Measurements from ENCODE around the gene WASL. TPM values are rescaled to one million over a fixed set of nuclear protein-coding genes. Genes with fewer than 3 reads are reported as not detected.

Gene WASL
- total RNA-seq, 1 donor from 2014 or later, result 33.7 TPM

DNA sequence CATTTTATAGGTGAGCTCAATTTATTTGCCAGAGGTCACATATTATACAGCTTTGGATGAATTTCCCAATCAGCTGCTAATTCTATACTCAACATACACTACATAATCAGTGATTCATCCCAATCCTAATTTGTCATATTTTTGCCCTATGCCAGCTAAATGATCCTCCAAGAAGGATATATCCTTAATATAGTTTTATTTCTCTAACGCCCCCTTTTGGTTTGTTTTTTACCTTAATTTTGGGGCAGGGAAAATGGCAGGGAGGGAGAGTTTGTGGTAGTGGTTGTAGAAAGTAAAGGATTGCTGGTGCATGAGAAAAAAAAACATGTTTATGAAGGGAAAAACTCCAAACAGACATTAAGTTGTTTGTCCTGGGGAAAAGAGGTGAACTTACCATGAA is 31.9 kb downstream of the WASL start:
- H3K36me3 Mint-ChIP-seq (ENCODE audit: low read depth, unreplicated experiment), result peaks cover 6% of the 10 kb centered on the region
- H3K4me1 Mint-ChIP-seq (ENCODE audit: unreplicated experiment), result peaks cover 8% of the 10 kb centered on the region
- DNase-seq (ENCODE audit: low spot score), result no peak
- no peaks in the 10 kb centered on the region for H3K27me3 Mint-ChIP-seq (ENCODE audit: unreplicated experiment)
- TF ChIP-seq, protein P1, sequence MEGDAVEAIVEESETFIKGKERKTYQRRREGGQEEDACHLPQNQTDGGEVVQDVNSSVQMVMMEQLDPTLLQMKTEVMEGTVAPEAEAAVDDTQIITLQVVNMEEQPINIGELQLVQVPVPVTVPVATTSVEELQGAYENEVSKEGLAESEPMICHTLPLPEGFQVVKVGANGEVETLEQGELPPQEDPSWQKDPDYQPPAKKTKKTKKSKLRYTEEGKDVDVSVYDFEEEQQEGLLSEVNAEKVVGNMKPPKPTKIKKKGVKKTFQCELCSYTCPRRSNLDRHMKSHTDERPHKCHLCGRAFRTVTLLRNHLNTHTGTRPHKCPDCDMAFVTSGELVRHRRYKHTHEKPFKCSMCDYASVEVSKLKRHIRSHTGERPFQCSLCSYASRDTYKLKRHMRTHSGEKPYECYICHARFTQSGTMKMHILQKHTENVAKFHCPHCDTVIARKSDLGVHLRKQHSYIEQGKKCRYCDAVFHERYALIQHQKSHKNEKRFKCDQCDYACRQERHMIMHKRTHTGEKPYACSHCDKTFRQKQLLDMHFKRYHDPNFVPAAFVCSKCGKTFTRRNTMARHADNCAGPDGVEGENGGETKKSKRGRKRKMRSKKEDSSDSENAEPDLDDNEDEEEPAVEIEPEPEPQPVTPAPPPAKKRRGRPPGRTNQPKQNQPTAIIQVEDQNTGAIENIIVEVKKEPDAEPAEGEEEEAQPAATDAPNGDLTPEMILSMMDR (IDR thresholded peaks at IDR 0.05; ENCODE audit: unreplicated experiment), result no peak
- no peaks in the 10 kb centered on the region for H3K9me3 Mint-ChIP-seq (ENCODE audit: unreplicated experiment)
- no peak overlapping the region for H3K27ac Mint-ChIP-seq (ENCODE audit: unreplicated experiment)
- H3K4me3 Mint-ChIP-seq (ENCODE audit: unreplicated experiment), result no peak overlapping the region

DNA sequence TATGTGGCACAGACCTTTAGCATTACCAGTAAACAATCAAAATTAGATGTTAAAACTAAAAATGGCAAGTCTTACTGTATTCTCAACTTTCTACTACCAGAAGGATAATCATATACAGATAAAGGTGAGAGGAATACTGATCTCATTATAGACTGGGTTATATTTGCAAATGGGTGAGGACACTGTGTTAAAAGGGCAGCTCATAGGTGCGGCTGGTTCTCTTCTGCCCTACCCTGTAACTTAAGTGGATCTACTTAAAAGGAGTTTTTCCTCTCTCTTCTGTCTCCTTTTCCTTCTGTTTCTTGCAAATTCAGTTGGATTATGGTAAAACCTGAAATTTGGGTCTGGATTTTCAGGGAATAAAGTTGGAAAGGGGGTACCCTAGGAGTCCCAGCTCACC is 33.0 kb downstream of the WASL start:
- H3K9me3 Mint-ChIP-seq (ENCODE audit: unreplicated experiment), result no peaks in the 10 kb centered on the region
- no peak overlapping the region for H3K27ac Mint-ChIP-seq (ENCODE audit: unreplicated experiment)
- TF ChIP-seq, protein P1 (IDR thresholded peaks at IDR 0.05; ENCODE audit: unreplicated experiment), result no peak
- H3K36me3 Mint-ChIP-seq (ENCODE audit: low read depth, unreplicated experiment), result peaks cover 6% of the 10 kb centered on the region
- DNase-seq (ENCODE audit: low spot score), result no peak
- peaks cover 8% of the 10 kb centered on the region for H3K4me1 Mint-ChIP-seq (ENCODE audit: unreplicated experiment)
- H3K4me3 Mint-ChIP-seq (ENCODE audit: unreplicated experiment), result no peak overlapping the region
- no peaks in the 10 kb centered on the region for H3K27me3 Mint-ChIP-seq (ENCODE audit: unreplicated experiment)

DNA sequence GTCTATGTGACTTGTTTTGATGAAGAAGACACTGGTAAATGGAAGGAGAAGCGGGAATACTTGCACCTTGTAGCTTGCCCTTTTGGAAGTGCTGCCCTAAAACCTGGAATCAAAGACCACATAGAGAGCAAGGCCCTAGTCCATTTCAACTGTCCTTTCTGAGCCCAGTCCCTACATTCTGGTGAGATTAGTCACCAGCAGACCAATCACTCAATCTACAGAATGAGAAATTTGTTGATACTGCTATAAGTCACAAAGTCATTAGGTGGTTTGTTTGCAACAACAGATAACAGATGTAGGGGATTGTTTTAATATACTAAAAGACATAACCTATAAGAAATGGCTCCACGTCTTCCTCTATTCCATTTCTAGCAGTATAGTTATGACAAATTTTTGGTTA is 33.6 kb downstream of the WASL start:
- Mint-ChIP-seq H3K4me3 (ENCODE audit: unreplicated experiment) (no peak overlapping the region), H3K9me3 (ENCODE audit: unreplicated experiment) (no peaks in the 10 kb centered on the region), H3K4me1 (ENCODE audit: unreplicated experiment) (peaks cover 13% of the 10 kb centered on the region), H3K27ac (ENCODE audit: unreplicated experiment) (no peak overlapping the region), H3K27me3 (ENCODE audit: unreplicated experiment) (no peaks in the 10 kb centered on the region), H3K36me3 (ENCODE audit: low read depth, unreplicated experiment) (peaks cover 6% of the 10 kb centered on the region)
- TF ChIP-seq, protein P1 (IDR thresholded peaks at IDR 0.05; ENCODE audit: unreplicated experiment), result no peak
- no peak for DNase-seq (ENCODE audit: low spot score)

DNA sequence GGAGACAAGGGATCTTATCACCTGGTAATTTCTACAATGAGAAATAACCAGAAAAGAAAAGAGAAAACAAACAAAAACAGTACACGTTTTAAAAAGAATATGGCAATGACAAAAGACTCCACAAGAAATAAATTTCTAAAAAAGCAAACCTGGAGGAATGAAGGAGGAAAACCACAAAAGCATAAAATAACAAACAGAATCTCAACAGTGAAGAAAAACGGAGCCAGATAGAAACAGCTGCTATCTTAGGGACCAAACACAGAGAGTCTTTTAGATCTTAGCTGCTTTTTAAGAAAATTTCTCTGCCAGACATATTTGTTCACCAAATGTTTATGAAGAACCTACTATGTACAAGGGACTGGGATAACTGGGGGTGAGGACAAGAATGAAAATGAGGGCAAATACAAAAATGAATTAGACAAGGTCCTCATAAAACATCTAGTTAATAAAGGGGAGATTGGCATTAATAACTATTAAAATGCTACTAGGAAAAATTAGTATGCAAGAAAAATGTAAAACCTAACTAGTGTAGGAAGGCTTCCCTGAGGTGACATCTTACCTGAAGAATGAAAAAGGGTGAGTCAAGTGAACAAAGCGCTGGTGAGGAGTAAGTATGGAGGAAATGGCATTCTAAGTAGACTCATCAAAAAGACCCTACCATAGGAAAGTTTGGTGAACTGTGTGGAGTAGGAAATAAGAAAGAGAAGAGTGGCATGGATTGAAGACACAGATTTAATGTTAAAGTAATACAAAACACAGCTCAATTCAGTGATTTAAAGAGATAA is 34.3 kb downstream of the WASL start:
- H3K36me3 Mint-ChIP-seq (ENCODE audit: low read depth, unreplicated experiment), result no peaks in the 10 kb centered on the region
- TF ChIP-seq, protein P1 (IDR thresholded peaks at IDR 0.05; ENCODE audit: unreplicated experiment), result no peak
- DNase-seq (ENCODE audit: low spot score), result no peak
- no peak overlapping the region for H3K4me3 Mint-ChIP-seq (ENCODE audit: unreplicated experiment)
- H3K9me3 Mint-ChIP-seq (ENCODE audit: unreplicated experiment), result no peaks in the 10 kb centered on the region
- peaks cover 13% of the 10 kb centered on the region for H3K4me1 Mint-ChIP-seq (ENCODE audit: unreplicated experiment)
- no peaks in the 10 kb centered on the region for H3K27me3 Mint-ChIP-seq (ENCODE audit: unreplicated experiment)
- H3K27ac Mint-ChIP-seq (ENCODE audit: unreplicated experiment), result no peak overlapping the region

DNA sequence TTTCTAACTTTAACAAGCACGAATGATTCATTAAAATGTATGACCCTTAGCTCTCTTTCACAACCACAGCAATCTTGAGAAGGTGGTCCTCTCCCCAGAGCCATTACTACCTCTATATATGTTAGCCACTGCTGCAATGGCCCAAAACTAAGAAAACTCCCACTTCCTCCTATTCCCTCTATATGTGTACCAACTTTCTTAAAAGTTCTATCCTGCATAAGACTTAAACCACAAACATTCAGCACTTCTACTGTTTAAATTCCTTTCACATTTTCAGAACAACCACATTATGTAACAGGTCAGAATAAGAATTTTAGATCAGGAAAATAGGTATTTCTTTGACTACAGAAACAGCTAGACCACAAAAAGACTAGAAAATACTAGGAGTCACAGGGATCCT is 36.2 kb downstream of the WASL start:
- Mint-ChIP-seq H3K27ac (ENCODE audit: unreplicated experiment) (no peak overlapping the region), H3K36me3 (ENCODE audit: low read depth, unreplicated experiment) (no peaks in the 10 kb centered on the region), H3K4me3 (ENCODE audit: unreplicated experiment) (no peak overlapping the region), H3K9me3 (ENCODE audit: unreplicated experiment) (no peaks in the 10 kb centered on the region), H3K27me3 (ENCODE audit: unreplicated experiment) (no peaks in the 10 kb centered on the region), H3K4me1 (ENCODE audit: unreplicated experiment) (peaks cover 13% of the 10 kb centered on the region)
- TF ChIP-seq, protein P1 (IDR thresholded peaks at IDR 0.05; ENCODE audit: unreplicated experiment), result no peak
- DNase-seq (ENCODE audit: low spot score), result no peak

Data from endothelial cell (in vitro differentiated cells).